HG02623 (cell line): ENCODE data around the gene PTPN13.

Experiments used
- ATAC-seq: cut with Tn5 transposase; IDR thresholded peaks from one replicate; pipeline ENCODE4 v1.9.1; 2021; ENCODE audit warnings: moderate library complexity; ENCODE audit not compliant: unreplicated experiment

PTPN13 gene

DNA sequence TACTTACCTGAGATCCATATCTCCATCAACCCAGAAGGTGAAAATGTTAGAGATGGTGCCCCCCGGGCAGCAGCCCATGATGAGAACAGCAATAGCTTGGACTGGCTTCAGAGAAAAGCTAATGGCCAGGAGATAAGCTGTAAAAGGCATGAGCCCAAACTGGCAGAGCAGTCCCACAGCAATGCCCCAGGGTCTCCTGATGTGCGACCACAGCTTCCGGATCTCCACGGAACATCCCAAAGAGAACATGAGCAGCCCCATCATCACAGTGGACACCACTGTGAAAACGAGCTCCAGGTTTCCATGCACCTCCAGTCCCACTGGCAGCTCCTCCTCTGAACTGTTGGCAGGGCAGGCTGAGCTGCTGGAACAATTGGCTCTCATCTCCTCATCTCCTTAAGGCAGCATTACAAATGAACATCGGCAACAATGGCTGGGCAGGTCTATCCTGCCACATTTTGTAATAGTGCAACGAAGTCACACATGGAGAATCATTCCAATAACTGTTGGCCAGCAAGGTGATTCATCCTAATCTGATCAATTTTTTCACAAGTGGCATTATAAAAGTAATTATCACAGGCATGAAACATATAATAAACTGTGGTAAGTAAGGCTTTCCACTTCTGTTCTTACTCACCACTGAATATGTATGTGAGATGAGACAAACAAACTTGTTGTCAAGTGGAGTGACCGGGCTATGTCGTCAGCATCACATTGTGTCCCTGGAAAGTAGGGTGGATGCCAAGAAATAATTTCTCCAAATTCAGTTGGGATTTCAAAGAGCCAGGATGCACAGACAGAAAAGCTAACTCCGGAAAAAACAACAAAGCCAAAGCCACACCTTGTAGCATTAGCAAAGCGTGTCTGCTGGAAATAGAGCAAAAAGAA, 254.9 kb downstream of the PTPN13 start, which contains the start of gene SLC10A6:
Gene SLC10A6, minus strand, starts transcription at position 653 of the 888 bp plus-strand sequence. Its CDS starts 269 bp downstream, at position 384.
- ATAC-seq, result no peak

DNA sequence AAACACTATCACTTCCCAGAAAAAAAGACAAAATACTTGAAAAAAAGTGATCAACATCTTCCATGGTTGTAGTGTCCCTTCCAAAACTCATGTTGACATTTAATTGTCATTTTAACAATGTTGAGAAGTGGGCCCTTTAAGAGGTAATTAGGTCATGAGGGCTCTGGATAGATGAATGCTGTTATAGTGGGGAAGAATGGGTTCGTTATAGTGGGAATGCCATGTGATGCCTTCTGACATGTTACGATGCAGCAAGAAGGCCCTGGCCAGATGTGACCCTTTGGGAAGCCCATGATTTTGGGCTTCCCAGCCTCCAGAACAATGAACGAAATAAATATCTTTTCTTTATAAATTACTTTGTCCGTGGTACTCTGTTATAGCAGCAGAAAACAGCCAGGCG, 259.1 kb downstream of the PTPN13 start:
- no peak for ATAC-seq

DNA sequence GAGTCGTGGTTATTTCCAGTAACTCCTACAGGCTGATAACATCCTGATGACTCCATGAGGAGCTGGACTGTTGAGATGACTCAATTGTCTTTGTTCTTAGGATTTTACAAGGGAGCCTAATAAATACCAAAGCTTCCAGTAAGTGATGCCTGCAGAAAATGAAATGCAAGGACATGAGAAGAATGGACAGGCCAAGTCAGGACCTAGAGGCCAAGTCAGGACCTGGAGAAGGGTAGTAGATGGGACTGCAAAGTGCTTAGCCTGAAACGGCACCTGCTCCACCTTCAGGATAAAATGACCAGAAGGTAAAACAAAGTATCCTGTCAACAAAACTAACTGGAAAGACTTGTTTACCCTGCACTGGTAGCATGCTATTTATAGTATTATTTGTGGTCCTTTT, 261.5 kb downstream of the PTPN13 start:
- no peak for ATAC-seq

DNA sequence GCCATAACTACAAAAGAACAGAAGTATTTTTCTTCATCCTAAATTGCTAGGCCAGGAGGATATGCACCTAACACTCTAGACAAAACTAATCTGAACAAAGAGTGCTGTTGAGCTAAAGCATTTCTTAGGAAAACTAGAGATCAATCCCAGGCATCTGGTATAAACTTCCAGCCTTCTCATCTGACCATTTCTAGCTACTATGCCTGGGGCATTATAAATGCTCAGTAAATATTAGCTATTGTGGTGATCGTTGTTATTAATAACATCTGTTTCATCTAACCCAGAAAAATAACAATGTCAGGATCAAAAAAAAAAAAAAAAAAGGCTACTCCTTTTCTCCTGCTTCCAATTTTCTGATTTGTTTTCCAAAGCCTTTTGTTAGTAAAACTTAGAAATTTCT, 262.8 kb downstream of the PTPN13 start:
- ATAC-seq, result no peak

DNA sequence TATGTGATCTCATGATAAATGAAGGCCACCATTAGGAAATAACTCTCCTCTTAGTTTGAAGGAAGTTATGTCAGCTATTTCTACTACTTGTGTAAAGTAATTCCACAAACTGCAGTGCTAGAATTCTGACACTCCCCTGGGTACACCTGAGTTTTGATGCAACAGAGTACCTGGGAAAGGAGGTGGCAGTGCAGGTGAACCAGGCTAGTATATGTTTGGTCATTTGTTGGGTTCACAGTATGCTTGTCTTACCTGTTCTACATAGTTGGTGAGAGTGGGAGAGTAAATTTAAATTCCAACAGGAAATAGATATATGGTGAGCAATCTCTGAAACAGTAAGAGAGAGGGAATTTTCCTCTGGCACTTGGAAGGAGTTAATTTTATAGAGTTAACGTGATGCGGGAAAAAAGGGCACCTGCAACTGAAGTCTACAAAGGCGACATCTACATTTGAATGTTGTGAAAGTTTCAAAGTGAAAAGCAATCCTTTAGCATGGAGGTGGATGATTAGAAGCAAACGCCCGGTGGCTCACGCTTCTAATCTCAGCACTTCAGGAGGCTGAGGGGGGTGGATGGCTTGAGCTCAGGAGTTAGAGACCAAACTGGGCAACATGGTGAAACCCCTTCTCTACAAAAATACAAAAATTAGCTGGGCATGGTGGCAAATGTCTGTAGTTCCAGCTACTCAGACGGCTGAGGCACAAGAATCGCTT, 263.4 kb downstream of the PTPN13 start:
- no peak for ATAC-seq
